Psoas muscle (tissue), 8 donors: ENCODE results near the gene LHPP. TPM values are rescaled to one million over a fixed set of nuclear protein-coding genes. Genes with fewer than 3 reads are reported as not detected.

ENCODE experiments used
- ATAC-seq, 4 donors: fragments of 200-7000 bp; cut with Tn5 transposase; one replicate each; pipeline ENCODE4 v1.9.1; 2020; ENCODE audit warnings: moderate library complexity in 3 of 4, mild to moderate bottlenecking in 2 of 4
- DNase-seq, 2 donors: peaks; one replicate each; pipeline ENCODE4 v3.0.0-alpha.2; 2020
- H3K27ac ChIP-seq: fragments of 200-600 bp; one replicate; pipeline ENCODE4 v1.8.0; 2022
- H3K27me3 ChIP-seq, 3 donors: fragments of 200-600 bp in 1 of 3; one replicate each; pipeline versions ENCODE4 v1.6.1 to v1.8.0; 2013 to 2022; ENCODE audit warnings: low read length in 2 of 3, mild to moderate bottlenecking in 2 of 3, moderate library complexity in 1 of 3; ENCODE audit not compliant: insufficient read depth in 3 of 3
- H3K36me3 ChIP-seq, 2 donors: fragments of 200-600 bp in 1 of 2; one replicate each; pipeline versions ENCODE4 v1.6.1 to v1.8.0; 2013 to 2022; ENCODE audit warnings: low read depth in 1 of 2, mild to moderate bottlenecking in 1 of 2, moderate library complexity in 1 of 2; ENCODE audit not compliant: insufficient read depth in 1 of 2
- H3K4me1 ChIP-seq: fragments of 200-600 bp; one replicate; pipeline ENCODE4 v1.8.0; 2022
- H3K4me3 ChIP-seq: fragments of 200-600 bp; one replicate; pipeline ENCODE4 v1.8.0; 2022; ENCODE audit warnings: mild to moderate bottlenecking
- H3K9me3 ChIP-seq: fragments of 200-600 bp; one replicate; pipeline ENCODE4 v1.8.0; 2022
- CTCF ChIP-seq: fragments of 200-600 bp; IDR thresholded peaks from one replicate; pipeline ENCODE4 v1.8.0; 2022; ENCODE audit warnings: antibody characterized with exemption
- WGBS, 3 donors: extraction: QIAGEN DNeasy Blood & Tissue Kit; methylation state at CpG; one replicate each; pipeline versions ENCODE4 v1.1.6 to v1.1.7; 2013; 5-methylcytosine and 5-hydroxymethylcytosine counted together
- intact Hi-C, 2 donors: fragments of 100-400 bp; cut with DNase I; formaldehyde crosslinking; loops; one replicate each; pipeline versions ENCODE4 v1.11.0 to v1.14.2; 2022
- polyA plus RNA-seq, 3 donors: library from polyadenylated mRNA; stranded (reverse); fragments of 200-250 nt; gene quantifications; one replicate each; pipeline ENCODE4 v1.2.3, GENCODE V29; 2013
- total RNA-seq, 4 donors: library from RNA; stranded (reverse); fragmentation: NEBNext Ultra II Directional in 2 of 4; extraction: Animal tissue kit (Norgen Biotek cat#: 25700) in 2 of 4; gene quantifications; one replicate each; pipeline versions ENCODE4 v1.2.1 to v1.2.4, GENCODE V29; 2021 to 2023
- donor health status: healthy with polysubstance abuse.
- donor health status: DM: no; HTN: no; CAD: no; lungs with moderate emphysema.
- donor health status: Bipolar disorder and iron deficiency.
- donor health status: healthy.
- donor health status: DM: yes; HTN: yes; CAD: no.
- donor health status: DM: no; HTN: no; CAD: no.
- donor health status: DM: no; HTN: no; CAD: no.
- donor health status: DM: yes; HTN: yes; CAD: no.

Gene LHPP
- total and polyA plus RNA-seq, 7 donors, result 4.7 to 12.8 (median 6.1) TPM

DNA sequence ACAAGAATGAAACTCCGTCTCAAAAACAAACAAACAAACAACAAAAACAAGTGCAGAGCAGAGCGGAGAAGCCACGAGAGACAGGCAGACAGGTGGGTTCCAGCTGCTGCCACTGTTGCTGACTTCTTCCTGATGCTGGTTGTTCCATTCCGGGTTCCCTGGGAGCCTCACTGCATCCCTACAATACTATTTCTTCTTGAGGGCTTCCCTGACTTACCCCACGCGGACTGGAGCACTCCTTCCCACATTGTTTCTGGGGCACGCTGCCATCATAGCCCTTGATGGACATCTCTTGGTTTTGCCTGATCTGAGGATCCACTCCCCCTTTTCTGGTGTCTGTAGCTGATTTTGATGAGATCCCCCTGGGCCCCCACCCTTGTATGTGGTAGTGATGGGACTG lies 6.2 kb upstream of the LHPP start:
- Histone ChIP-seq H3K4me3 (no peak overlapping the region), H3K9me3 (no peaks in the 10 kb centered on the region), H3K36me3 (no peaks in the 10 kb centered on the region), H3K27me3 (peaks cover 4 to 45% (median 8%) of the 10 kb centered on the region in 3 donors), H3K4me1 (no peaks in the 10 kb centered on the region), H3K27ac (no peak overlapping the region)
- DNase-seq (no peak), ATAC-seq (no peak)
- TF ChIP-seq CTCF, result no peak
- intact Hi-C loops, result no loop called here
- WGBS, 3 donors, result 59 to 72% (median 68%) methylated on average over 7 of the region's 7 CpGs

GRCh38 chr10:124458473-124458872 lies 3.1 kb upstream of the LHPP start:
- 77 to 84% (median 79%) methylated on average over 4 of the region's 4 CpGs for WGBS, 3 donors
- Histone ChIP-seq H3K27ac (no peak overlapping the region), H3K27me3 (peaks cover 0 to 19% (median 2%) of the 10 kb centered on the region in 3 donors), H3K4me1 (peaks cover 4% of the 10 kb centered on the region), H3K36me3 (no peaks in the 10 kb centered on the region), H3K4me3 (no peak overlapping the region), H3K9me3 (no peaks in the 10 kb centered on the region)
- TF ChIP-seq CTCF, result no peak
- DNase-seq, result no peak
- intact Hi-C loops, result no loop called here
- ATAC-seq, result no peak

DNA sequence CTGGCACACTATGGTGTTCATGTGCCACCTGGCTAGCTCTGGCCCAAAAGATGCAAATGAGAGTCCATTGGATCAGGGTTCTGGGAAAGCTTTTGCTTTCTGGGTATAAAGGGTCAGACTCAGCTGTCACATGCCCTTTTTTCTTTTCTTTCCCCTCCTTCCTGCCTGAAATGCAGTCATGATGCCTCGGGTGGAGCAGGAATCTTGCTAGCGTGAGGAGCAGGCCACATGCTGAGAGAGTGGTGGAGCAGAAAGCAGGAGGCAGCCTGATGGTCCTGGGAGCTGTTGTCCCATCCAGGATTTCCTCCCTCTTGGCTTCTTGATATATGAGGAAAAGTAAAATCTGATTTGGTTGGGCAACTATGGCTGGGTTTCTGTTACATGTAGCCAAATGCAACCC lies 2.7 kb upstream of the LHPP start:
- WGBS, 3 donors, result 52 to 69% (median 59%) methylated on average over 2 of the region's 2 CpGs
- Histone ChIP-seq H3K27ac (no peak overlapping the region), H3K27me3 (peaks cover 0 to 15% (median 0%) of the 10 kb centered on the region in 3 donors), H3K9me3 (no peaks in the 10 kb centered on the region), H3K4me3 (no peak overlapping the region), H3K36me3 (no peaks in the 10 kb centered on the region), H3K4me1 (peaks cover 4% of the 10 kb centered on the region)
- DNase-seq (no peak), ATAC-seq (no peak)
- intact Hi-C loops, result no loop called here
- TF ChIP-seq CTCF, result no peak

- H3K27ac ChIP-seq, result no peak overlapping the region
- TF ChIP-seq CTCF, result no peak
- WGBS, 3 donors, result 13 to 21% (median 18%) methylated on average over 1 of the region's 1 CpG
- peaks cover 4% of the 10 kb centered on the region for H3K4me1 ChIP-seq
- H3K4me3 ChIP-seq, result no peak overlapping the region
- no peak for DNase-seq
- H3K9me3 ChIP-seq, result no peaks in the 10 kb centered on the region
- intact Hi-C loops, result no loop called here
- peaks cover 0 to 10% (median 0%) of the 10 kb centered on the region in 3 donors for H3K27me3 ChIP-seq
- no peaks in the 10 kb centered on the region for H3K36me3 ChIP-seq
- no peak for ATAC-seq
Measured at GRCh38 chr10:124459395-124459794, 2.2 kb upstream of the LHPP start.

DNA sequence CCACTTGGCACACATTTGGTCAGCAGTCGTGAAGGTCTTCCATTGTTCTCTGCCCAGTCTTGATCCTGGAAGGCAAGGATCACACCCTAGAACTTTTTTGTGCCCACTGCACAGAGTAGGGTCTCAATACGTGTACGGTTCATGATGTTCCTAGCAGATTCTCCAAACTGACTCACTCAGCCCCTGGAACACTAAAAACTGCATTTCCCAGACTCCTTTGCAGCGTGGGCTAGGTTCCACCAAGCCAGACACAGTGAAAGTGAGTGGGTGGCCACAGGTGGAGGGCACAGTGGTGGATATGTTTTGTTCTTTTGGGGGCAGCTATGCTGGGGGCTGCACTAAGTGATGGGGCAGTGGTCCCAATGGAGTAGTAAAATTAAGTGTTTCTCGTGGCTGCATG lies 1.5 kb upstream of the LHPP start:
- DNase-seq, result no peak
- intact Hi-C loops, result no loop called here
- peaks cover 4% of the 10 kb centered on the region for H3K4me1 ChIP-seq
- ATAC-seq, result no peak
- no peaks in the 10 kb centered on the region for H3K9me3 ChIP-seq
- H3K27me3 ChIP-seq, result peaks cover 0 to 5% (median 0%) of the 10 kb centered on the region in 3 donors
- no peak for TF ChIP-seq CTCF
- H3K36me3 ChIP-seq, result no peaks in the 10 kb centered on the region
- H3K27ac ChIP-seq, result no peak overlapping the region
- no peak overlapping the region for H3K4me3 ChIP-seq
- WGBS, 3 donors, result 68 to 77% (median 74%) methylated on average over 5 of the region's 5 CpGs
